Mammary epithelial cell (primary cell): Measurements from ENCODE around the gene NEK6.

ENCODE experiments used
- CTCF ChIP-seq, 2 donors: IDR thresholded peaks in 1 of 2; conservative IDR thresholded peaks in 1 of 2; 2 replicates each; pipeline ENCODE4 v1.5.1; 2011 to 2012; ENCODE audit warnings: inconsistent platforms in 2 of 2, low read length in 2 of 2, mild to moderate bottlenecking in 2 of 2, control low read depth in 1 of 2, low read depth in 1 of 2; ENCODE audit not compliant: insufficient read depth in 1 of 2; ENCODE audit errors: extremely low read depth in 1 of 2
- EZH2 ChIP-seq: IDR thresholded peaks from 2 replicates; pipeline ENCODE4 v1.6.1; 2012; ENCODE audit warnings: low read length, inconsistent platforms, borderline replicate concordance

- TF ChIP-seq CTCF (conservative IDR thresholded peaks at IDR 0.05 in 1 of 2, IDR thresholded peaks at IDR 0.05 in 1 of 2; ENCODE audit: extremely low read depth in 1 of 2, insufficient read depth in 1 of 2, low read depth in 1 of 2, low read length in 2 of 2) = no peak
- TF ChIP-seq EZH2 = no peak
Observed at GRCh38 chr9:124303762-124304161, 46.0 kb downstream of the NEK6 start.
